Measurements from ENCODE around the gene NRROS.

GRCh38 chr3:196631682-196632045 lies 7.8 kb upstream of the NRROS start:
- TF ChIP-seq CTCF (conservative IDR thresholded peaks at IDR 0.05; ENCODE audit: low read length) (no peak), EZH2phosphoT487 (IDR thresholded peaks at IDR 0.05; ENCODE audit: borderline replicate concordance) (no peak)

Measured in Loucy (cell line).